Activated CD8-positive, alpha-beta T cell treated with anti-CD3 and anti-CD28 coated beads, Interleukin-2, amount 10 ng/mL, durations not matched to agents 7 days and 5 days (primary cell): ENCODE results near the gene MAGEF1. TPM values are rescaled to one million over a fixed set of nuclear protein-coding genes. Genes with fewer than 3 reads are reported as not detected.
A peak's percentile ranks its signal among the peaks of the same experiment; 100 is the strongest.

ENCODE experiments used
- ATAC-seq: fragments of 150-1000 bp; cut with Tn5 transposase; one replicate; pipeline ENCODE4 v1.10.0; 2021; ENCODE audit warnings: moderate library complexity
- CTCF ChIA-PET: fragments of 350-600 bp; sonication (Branson Sonifier 250); formaldehyde crosslinking; loops from one replicate; lab custom pipeline; 2021; ENCODE audit warnings: antibody characterized with exemption; lab: Charles Lee
- POLR2A ChIA-PET: fragments of 350-600 bp; sonication (Branson Sonifier 250); formaldehyde crosslinking; loops from one replicate; lab custom pipeline; 2021; ENCODE audit warnings: antibody characterized with exemption; lab: Charles Lee
- DNase-seq: peaks from one replicate; pipeline ENCODE4 v3.0.0-alpha.2; 2020
- H3K27ac Mint-ChIP-seq: one replicate; pipeline ENCODE4 v1.8.0; 2021; ENCODE audit warnings: mild to moderate bottlenecking, mixed read lengths
- H3K27me3 Mint-ChIP-seq: one replicate; pipeline ENCODE4 v1.8.0; 2021; ENCODE audit warnings: low read depth, mixed read lengths
- H3K36me3 Mint-ChIP-seq: one replicate; pipeline ENCODE4 v1.8.0; 2021; ENCODE audit warnings: low read depth, mixed read lengths
- H3K4me1 Mint-ChIP-seq: one replicate; pipeline ENCODE4 v1.8.0; 2021; ENCODE audit warnings: low read depth, mixed read lengths
- H3K4me3 Mint-ChIP-seq: one replicate; pipeline ENCODE4 v1.8.0; 2021; ENCODE audit warnings: mild to moderate bottlenecking, mixed read lengths
- H3K9me3 Mint-ChIP-seq: one replicate; pipeline ENCODE4 v1.8.0; 2022; ENCODE audit warnings: mixed read lengths; ENCODE audit not compliant: insufficient read depth
- total RNA-seq, 2 experiments: library from RNA; stranded (reverse); gene quantifications; one replicate each; pipeline ENCODE4 v1.2.3, GENCODE V29; 2021

MAGEF1 gene
- total RNA-seq, 2 experiments from 2014 or later, result 2.0 to 2.1 TPM

DNA sequence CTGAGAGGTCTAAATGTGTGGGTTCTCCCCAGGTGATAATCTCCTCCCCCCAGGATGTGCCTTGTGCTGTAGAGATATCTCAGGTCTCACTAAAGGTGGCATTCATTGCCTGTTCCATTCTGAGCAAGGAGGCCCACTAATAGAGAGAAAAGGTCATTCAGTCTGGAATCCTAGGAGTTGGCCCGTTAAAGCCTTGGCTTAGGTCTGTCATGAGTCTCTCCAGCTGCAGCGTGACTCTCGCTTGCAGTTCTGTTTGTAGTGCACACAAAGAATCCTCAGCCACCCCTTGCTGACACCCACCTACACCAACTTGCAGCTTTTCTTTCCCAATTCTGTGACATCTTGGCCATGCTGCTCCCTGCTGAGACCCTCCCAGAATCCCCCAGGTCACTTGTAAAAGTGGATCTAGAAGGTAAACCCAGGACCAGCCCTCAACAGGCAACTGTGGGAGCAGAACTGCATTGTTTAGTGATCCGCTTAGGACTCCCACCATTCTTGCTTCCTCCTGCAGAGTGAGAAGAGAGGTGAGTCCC lies 17.7 kb downstream of the MAGEF1 start:
- H3K4me3 Mint-ChIP-seq, result no peak overlapping the region
- H3K4me1 Mint-ChIP-seq, result no peaks in the 10 kb centered on the region
- ChIA-PET POLR2A (no interaction called here), CTCF (interaction anchor here (1.6 kb wide), 1 partner anchor 11 kb away, joined by 3 read pairs; no protein-coding TSS in a partner anchor)
- H3K36me3 Mint-ChIP-seq, result no peaks in the 10 kb centered on the region
- no peak for ATAC-seq
- H3K27ac Mint-ChIP-seq, result no peak overlapping the region
- H3K9me3 Mint-ChIP-seq, result no peaks in the 10 kb centered on the region
- no peak for DNase-seq
- peaks cover 18% of the 10 kb centered on the region for H3K27me3 Mint-ChIP-seq

DNA sequence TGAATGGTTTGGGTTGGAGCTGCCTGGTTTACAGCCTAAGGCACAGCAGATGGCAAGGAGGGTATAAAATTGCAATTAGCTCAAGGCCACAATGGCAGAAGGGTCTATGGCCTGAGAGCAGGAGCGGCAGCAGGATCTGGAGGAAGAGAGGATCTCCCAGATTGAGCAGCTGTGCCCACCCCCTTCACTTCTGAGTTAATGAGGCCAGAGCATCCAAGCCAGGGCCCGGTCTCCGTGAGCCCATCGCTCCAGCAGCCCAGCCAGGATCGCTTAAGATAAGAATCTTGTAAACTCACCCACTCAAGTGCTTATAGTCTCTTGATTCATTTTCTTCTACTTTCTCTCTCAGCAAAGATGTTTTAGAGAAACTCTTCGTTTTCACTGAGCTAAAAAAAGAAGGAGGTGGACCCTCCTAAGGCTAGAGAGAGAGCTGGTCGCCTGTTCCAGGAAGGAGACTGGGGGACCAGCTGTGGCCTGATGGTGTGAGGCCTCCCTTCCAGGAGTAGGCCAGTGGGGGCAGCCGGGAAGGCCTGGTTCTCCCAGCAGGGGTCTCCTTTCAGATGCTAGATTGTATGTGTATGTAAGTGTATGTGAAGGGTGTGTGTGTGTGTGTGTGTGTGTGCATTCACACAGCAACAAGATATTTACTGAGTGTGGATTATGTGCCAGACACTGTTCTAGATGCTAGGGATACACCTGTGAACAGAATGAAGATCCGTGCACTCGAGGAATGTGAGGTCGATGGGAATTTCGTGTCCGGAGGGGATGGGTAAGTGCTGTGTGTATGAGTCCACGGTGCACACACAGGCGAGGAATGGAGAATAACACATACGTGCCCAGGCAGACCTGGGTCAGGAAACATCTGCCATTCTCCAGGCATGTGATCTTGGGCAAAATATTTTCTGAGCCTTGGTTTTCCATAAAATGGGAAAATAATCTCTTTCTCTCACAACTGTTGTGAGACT lies 18.6 kb downstream of the MAGEF1 start:
- Mint-ChIP-seq H3K27me3 (peaks cover 18% of the 10 kb centered on the region), H3K4me3 (no peak overlapping the region), H3K27ac (no peak overlapping the region), H3K4me1 (peaks cover 2% of the 10 kb centered on the region), H3K9me3 (no peaks in the 10 kb centered on the region), H3K36me3 (no peaks in the 10 kb centered on the region)
- CTCF ChIA-PET, result interaction anchor here (1.6 kb wide), 1 partner anchor 12 kb away, joined by 3 read pairs; no protein-coding TSS in a partner anchor
- POLR2A ChIA-PET, result interaction anchor here (0.5 to 0.6 kb wide), 2 partner anchors 104 to 118 kb away, joined by 3 read pairs; no protein-coding TSS in a partner anchor
- DNase-seq (no peak), ATAC-seq (no peak)

DNA sequence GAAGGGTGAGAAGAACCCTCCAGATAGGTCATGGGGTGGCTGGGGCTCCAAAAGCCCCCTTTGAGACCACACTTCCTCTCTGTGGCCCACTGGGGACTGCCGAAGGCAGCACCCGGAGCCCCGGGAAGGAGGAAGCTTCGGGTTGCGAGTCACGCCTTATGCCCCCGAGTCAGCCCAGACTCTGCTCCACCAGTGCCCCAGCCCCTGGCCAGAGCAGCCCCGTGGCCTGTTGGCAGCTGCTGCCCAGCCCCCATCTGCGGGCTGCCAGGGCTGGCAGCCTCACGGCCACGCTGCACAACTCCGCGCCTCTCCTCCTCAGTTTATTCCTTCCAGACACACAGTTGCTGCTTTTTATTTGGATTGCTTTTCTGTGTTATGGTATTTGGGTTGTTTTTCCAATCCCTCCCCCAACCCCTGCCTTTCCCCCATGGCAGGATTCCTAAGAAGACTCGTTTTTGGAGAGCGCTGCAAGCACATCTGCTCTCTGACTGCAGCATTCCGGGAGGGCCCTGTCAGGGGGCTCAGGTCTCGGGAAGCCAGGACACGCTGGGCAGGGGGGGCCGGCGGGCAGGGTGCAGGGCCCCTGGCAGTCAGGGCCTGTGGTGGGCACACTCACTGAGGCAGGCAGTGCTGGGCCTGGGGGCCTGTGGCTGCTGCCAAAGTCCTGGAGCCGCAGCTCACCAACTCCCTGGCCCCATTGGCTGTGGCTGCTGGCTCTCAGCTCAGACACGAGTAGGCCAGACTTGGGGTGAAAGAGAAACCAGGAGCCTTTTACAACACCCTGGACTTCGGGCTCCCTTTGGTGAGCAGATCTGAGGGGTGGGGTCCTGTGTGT lies 20.2 kb downstream of the MAGEF1 start:
- POLR2A ChIA-PET, result no interaction called here
- Mint-ChIP-seq H3K27ac (no peak overlapping the region), H3K27me3 (peaks cover 18% of the 10 kb centered on the region), H3K4me3 (no peak overlapping the region), H3K4me1 (peaks cover 14% of the 10 kb centered on the region), H3K9me3 (no peaks in the 10 kb centered on the region), H3K36me3 (no peaks in the 10 kb centered on the region)
- ATAC-seq (no peak), DNase-seq (no peak)
- CTCF ChIA-PET, result interaction anchor here (0.6 to 1.3 kb wide), 2 partner anchors 35 to 1112 kb away, joined by 3 read pairs; no protein-coding TSS in a partner anchor

DNA sequence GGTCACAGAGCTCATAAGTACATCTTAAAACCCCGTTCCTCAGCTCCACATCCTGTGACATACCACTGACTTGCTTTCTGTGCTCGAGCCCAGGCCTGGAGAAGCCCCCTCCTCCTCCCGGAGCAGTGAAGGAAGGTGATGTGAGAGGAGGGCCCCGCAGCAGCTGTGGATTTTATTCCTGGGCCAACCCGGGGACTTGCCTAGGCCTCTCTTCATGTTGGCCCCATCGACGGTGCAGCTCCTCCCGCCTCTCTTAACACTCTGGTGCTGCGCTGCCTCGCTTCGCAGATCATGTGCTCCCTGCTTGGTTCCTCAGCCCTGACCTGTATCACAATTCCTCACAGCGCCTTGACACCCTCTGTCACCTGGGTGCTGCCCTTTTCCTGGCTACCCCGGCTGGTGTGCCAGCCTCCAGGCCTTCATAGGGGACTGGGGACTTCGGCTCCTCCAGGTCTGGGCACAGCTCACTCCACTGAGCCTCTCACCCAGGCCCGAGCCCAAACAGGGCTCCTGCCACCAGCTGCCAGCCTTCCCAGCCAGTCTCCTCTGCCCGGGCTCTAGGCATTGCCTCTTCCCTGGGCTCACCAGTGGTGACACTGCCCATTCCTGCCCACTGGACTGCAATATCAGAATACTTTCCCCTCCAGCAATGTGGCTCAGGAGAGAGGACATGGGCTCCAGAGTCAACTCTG lies 21.5 kb downstream of the MAGEF1 start:
- Mint-ChIP-seq H3K27me3 (peaks cover 18% of the 10 kb centered on the region), H3K9me3 (no peaks in the 10 kb centered on the region), H3K4me1 (peaks cover 14% of the 10 kb centered on the region), H3K36me3 (no peaks in the 10 kb centered on the region), H3K4me3 (no peak overlapping the region), H3K27ac (no peak overlapping the region)
- DNase-seq (no peak), ATAC-seq (no peak)
- ChIA-PET CTCF (interaction anchor here (2.0 kb wide), 1 partner anchor 129 kb away, joined by 5 read pairs; the partner anchor contains the start of gene EPHB3), POLR2A (no interaction called here)

DNA sequence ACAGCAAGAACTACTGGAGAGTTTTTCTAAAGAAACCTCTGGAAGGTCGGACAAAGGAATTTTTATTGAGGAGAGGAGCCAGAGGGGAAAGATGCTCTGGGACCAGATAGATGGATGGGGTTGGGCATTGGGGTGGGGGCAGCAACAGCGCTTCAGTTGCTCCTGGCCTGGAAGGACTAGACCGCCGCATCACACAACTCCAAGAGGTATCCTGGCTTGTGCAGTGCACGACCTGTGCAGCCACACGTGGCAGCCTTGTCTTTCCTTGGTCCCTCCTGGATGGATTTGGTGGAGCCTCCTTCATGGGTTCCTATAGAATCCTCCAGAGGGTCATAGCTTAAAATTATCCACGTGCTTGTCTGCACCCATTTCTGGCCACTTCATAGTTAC lies 23.0 kb downstream of the MAGEF1 start:
- H3K9me3 Mint-ChIP-seq, result no peaks in the 10 kb centered on the region
- no peak for ATAC-seq
- POLR2A ChIA-PET, result no interaction called here
- peaks cover 13% of the 10 kb centered on the region for H3K27me3 Mint-ChIP-seq
- H3K4me3 Mint-ChIP-seq, result no peak overlapping the region
- CTCF ChIA-PET, result interaction anchor here (2.0 kb wide), 1 partner anchor 128 kb away, joined by 5 read pairs; the partner anchor contains the start of gene EPHB3
- no peaks in the 10 kb centered on the region for H3K36me3 Mint-ChIP-seq
- DNase-seq, result no peak
- no peak overlapping the region for H3K27ac Mint-ChIP-seq
- H3K4me1 Mint-ChIP-seq, result peaks cover 14% of the 10 kb centered on the region

DNA sequence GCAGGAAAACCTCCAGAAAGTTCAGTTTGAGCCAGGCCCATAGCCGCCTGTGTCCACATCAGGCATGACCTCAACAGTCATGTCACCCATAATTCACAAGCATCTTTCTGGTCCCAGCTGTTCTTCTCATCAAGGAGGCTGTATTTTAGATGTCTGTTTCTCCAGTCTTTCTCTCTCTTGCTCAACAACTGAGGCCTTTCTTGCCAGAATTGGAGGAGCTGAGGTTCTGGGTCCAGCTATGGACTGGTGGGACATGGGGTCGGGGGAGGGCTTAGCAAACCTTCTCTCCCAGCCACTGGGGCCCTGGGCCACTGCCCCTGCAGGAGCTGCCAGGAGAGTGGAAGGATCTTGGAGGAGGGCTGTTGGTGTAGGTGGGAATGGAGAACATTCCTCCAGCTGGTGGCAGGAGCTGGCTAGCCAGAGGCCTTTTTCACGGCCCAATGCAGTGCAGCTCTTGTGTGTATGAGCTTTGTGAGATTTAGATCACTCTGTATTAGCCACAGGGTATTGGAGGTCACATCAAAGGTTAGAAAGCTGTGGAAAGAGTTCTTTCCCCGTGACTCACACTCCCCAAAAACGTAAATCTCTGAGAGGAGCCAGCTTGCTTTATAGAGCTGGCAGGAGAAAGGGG lies 23.5 kb downstream of the MAGEF1 start:
- ChIA-PET POLR2A (no interaction called here), CTCF (interaction anchor here (2.0 kb wide), 1 partner anchor 127 kb away, joined by 5 read pairs; the partner anchor contains the start of gene EPHB3)
- no peaks in the 10 kb centered on the region for H3K9me3 Mint-ChIP-seq
- H3K4me3 Mint-ChIP-seq, result no peak overlapping the region
- H3K27me3 Mint-ChIP-seq, result peaks cover 10% of the 10 kb centered on the region
- DNase-seq, result no peak
- peaks cover 14% of the 10 kb centered on the region for H3K4me1 Mint-ChIP-seq
- ATAC-seq, result no peak
- H3K27ac Mint-ChIP-seq, result no peak overlapping the region
- no peaks in the 10 kb centered on the region for H3K36me3 Mint-ChIP-seq

DNA sequence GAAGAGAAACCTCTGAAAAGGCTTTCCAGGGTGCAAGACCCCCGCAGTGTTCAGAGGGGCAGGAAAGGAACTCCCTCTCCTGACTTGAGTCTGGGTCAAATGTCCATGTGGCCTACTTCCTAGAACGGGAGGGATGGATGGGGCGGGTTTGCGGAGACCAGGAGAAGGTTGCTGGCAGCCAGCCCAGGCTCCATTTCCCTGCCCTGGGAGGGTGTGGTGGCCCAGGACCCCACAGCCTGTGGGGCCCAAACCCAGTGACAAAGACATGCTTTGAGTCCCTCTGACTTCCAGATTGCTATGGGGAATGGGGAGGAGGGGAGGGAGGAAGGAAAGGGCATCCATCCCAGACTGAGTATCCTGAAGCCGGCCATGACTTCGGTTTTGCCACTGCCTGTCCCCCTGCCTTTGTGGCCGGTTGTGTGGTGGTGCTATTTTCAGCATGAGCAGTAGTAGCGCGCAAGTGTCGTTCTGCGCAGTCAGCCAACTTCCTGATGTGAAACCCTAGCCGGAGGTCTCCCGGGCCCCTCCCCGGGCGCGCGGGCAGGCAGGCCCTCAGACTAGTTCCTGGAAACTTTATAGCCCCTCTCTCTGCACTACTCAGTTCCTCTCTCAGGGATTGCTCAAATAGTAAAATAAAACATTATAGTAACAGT lies 24.4 kb downstream of the MAGEF1 start:
- Mint-ChIP-seq H3K9me3 (no peaks in the 10 kb centered on the region), H3K27me3 (peaks cover 12% of the 10 kb centered on the region), H3K36me3 (no peaks in the 10 kb centered on the region), H3K4me3 (no peak overlapping the region), H3K27ac (peak overlapping the region; percentile 44), H3K4me1 (peaks cover 14% of the 10 kb centered on the region)
- DNase-seq (peak; percentile 34), ATAC-seq (peak; percentile 53)
- CTCF ChIA-PET, result no interaction called here
- POLR2A ChIA-PET, result no interaction called here

DNA sequence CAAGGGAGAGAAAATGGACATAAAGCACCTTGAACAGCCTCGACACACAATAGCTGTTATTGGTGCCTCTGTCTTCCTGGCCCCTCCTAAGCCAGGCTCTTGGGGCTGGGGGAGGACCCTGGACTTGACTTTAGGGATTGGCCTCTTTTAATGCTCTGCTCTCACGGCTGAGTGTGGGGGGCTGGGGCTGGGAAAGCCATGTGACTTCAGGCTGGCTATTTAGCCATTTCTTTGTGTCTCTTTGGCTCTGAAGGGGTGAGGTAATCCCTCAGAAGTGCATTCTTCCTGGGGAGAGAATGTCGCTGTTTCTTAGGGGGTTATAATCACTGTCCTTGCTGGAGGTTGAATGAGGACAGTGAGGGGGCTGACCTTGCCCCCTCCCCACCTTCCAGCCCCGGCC lies 26.2 kb downstream of the MAGEF1 start:
- Mint-ChIP-seq H3K9me3 (no peaks in the 10 kb centered on the region), H3K36me3 (no peaks in the 10 kb centered on the region), H3K4me1 (peaks cover 14% of the 10 kb centered on the region), H3K4me3 (no peak overlapping the region), H3K27ac (no peak overlapping the region), H3K27me3 (peaks cover 9% of the 10 kb centered on the region)
- ATAC-seq (no peak), DNase-seq (no peak)
- ChIA-PET CTCF (no interaction called here), POLR2A (no interaction called here)

DNA sequence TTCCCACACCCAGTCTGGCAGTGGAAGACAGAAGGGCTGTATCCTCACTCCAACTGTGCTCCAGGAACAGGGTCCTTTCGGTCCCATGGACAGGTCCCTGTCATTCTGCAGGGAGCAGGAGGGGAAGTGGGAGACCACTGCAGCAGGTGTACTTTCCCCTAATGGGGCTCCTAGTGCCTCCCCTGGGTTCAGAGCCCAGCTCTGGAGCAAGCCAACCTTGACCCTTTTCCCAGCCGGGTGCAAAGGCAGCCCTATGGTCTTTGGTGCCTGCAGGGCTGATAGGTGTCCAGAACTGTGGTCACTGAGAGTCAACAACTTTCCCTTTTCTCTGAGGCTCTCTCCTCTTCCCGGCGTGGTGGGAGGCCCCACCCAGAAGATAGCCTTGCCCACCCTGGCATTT lies 26.8 kb downstream of the MAGEF1 start:
- no peaks in the 10 kb centered on the region for H3K9me3 Mint-ChIP-seq
- peaks cover 14% of the 10 kb centered on the region for H3K4me1 Mint-ChIP-seq
- CTCF ChIA-PET, result no interaction called here

DNA sequence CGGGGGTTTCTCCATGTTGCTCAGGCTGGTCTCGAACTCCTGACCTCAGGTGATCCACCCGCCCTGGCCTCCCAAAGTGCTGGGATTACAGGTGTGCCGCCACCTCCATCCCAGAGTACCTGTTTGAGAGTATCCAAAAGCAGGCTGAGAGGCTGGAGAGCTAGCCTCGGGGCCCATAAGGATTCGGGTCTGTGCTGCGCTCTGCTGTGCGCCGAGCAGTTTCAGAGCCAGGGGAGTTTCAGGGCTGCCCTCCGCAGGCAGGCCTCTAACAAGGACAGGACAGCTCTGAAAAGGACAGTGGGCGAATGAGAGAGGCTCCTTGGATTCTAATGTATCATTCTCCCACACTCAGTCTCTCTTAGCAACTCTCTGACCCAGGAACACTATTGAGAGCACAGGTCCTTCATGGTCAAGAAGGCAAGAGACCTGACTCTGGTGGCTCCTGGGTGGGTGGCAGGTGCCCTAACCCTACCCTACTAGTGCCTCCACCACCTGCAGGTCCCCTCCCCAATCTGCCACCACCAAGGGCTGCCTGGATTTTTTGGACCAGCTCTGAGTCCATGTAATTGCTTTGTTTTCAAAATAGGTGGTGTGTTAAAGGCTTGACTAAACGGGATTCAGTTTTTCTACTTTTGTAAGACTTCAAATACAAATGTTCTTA lies 27.8 kb downstream of the MAGEF1 start:
- Mint-ChIP-seq H3K4me3 (no peak overlapping the region), H3K36me3 (no peaks in the 10 kb centered on the region), H3K4me1 (peaks cover 14% of the 10 kb centered on the region), H3K27ac (no peak overlapping the region), H3K27me3 (peaks cover 4% of the 10 kb centered on the region), H3K9me3 (no peaks in the 10 kb centered on the region)
- ChIA-PET CTCF (no interaction called here), POLR2A (no interaction called here)
- DNase-seq (no peak), ATAC-seq (no peak)

More for the DNA sequence above, 26.8 kb downstream of the MAGEF1 start:
- Mint-ChIP-seq H3K27me3 (peaks cover 4% of the 10 kb centered on the region), H3K4me3 (no peak overlapping the region), H3K27ac (no peak overlapping the region), H3K36me3 (no peaks in the 10 kb centered on the region)
- POLR2A ChIA-PET, result no interaction called here
- ATAC-seq, result no peak
- no peak for DNase-seq
